Astrocyte of the cerebellum (primary cell): ENCODE results near the gene BIRC7.

Experiments
- DNase-seq: peaks from one replicate; pipeline ENCODE4 v3.0.0-alpha.2; 2011; ENCODE audit warnings: low read depth
- H3K4me3 ChIP-seq: 2 replicates; pipeline ENCODE4 v1.5.1; 2011; ENCODE audit warnings: mild to moderate bottlenecking, low read depth, low read length, moderate library complexity
- in situ Hi-C: cut with HindIII; loops from 2 replicates; pipeline ENCODE4 v1.10.0; 2017; ENCODE audit warnings: low sequenced_read_pairs
- TF ChIP-seq, protein P1 (sequence below): IDR thresholded peaks from 2 replicates; pipeline ENCODE4 v1.5.1; 2012; ENCODE audit warnings: low read length, low read depth, moderate library complexity, mild to moderate bottlenecking; ENCODE audit errors: missing control alignments

BIRC7 gene

DNA sequence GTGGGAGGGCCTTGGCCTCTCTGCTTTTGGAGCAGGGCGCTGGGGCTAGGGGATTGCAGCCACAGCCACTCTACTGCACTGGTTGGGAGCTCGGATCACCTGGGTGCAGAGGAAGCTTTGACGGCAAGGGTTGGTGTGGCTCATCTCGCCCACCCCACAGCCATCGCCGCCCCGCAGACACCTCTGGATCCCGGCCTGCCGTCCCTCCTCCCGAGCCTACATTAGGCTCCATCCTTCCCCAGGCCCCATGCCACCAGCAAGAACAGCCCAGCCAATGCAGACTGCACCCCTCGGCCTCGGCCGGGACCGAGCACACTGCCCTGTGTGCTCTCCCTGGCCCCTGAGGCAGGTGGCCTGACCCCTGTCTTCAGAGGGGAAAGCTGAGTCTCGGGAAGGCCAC is 24.8 kb downstream of the BIRC7 start:
- TF ChIP-seq, protein P1, sequence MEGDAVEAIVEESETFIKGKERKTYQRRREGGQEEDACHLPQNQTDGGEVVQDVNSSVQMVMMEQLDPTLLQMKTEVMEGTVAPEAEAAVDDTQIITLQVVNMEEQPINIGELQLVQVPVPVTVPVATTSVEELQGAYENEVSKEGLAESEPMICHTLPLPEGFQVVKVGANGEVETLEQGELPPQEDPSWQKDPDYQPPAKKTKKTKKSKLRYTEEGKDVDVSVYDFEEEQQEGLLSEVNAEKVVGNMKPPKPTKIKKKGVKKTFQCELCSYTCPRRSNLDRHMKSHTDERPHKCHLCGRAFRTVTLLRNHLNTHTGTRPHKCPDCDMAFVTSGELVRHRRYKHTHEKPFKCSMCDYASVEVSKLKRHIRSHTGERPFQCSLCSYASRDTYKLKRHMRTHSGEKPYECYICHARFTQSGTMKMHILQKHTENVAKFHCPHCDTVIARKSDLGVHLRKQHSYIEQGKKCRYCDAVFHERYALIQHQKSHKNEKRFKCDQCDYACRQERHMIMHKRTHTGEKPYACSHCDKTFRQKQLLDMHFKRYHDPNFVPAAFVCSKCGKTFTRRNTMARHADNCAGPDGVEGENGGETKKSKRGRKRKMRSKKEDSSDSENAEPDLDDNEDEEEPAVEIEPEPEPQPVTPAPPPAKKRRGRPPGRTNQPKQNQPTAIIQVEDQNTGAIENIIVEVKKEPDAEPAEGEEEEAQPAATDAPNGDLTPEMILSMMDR = no peak
- in situ Hi-C loops = no loop called here
- no peak overlapping the region for H3K4me3 ChIP-seq
- DNase-seq = no peak

DNA sequence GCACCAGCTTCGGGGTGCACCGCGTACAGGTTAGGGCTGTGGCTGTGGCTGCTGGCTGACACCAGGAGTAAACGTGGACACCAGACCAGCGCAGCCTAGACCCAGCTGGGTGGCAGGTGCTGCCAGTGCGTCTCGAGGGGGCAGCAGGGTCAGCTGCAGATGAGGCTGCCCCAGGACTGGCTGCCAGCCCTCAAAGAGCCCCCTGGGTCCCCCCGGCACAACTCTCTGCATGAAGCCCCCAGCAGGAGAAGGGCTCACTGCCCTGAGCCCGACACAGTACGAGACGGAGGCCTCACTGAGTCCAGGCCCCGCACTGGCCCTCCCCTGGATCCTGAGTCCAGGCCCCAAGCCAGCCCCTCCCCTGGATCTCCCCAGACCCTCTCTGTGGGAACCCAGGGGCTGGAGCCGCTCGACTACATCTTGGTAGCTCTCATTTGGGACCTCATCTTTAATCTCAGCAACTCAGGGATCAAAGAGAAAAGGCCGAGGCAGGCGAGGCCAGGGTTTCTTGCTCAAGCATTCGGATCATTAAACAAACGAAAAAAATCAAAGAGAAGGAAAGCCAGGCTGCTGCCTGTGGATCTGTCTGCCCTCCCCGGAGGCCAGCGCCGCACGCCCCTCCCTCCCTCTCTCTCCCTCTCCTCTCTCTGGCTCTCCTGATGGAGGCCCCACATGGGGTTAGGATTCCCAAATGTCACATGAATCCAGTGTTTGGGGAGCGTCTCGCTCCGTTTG is 25.5 kb downstream of the BIRC7 start:
- in situ Hi-C loops = no loop called here
- H3K4me3 ChIP-seq = no peak overlapping the region
- no peak for DNase-seq
- TF ChIP-seq, protein P1 = no peak

DNA sequence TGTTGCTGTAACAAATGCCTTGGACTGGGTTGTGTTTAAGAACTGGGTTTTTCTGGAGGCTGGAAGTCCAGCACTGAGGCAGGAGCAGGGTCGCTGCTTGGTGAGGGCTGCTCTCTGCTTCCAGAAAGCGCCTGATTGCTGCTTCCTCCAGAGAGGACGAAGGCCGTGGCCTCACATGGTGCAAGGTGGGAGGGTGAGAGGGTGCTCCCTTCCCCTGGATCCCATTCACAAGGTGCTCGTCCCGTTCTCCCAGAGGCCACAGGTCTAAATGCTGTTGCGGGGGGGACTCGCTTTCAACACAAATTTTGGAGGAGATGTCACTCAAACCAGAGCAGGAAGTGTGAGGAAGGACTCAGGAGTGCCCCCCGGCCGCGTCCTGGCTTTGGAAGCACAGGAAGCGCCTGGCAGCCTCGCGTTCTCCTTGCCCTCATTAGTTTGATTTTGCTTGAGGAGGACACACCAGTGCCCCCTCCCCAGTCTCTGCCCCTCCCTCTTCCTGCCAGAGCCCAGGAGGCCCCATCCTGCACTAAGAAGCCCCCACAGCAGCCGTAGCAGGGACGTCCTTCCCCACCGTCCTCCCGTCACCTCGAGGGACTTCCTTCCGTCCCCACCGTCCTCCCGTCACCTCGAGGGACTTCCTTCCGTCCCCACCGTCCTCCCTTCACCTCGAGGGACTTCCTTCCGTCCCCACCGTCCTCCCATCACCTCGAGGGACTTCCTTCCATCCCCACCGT is 26.3 kb downstream of the BIRC7 start:
- DNase-seq = no peak
- H3K4me3 ChIP-seq = no peak overlapping the region
- in situ Hi-C loops = no loop called here
- TF ChIP-seq, protein P1 = no peak

- in situ Hi-C loops = no loop called here
- TF ChIP-seq, protein P1 = no peak
- DNase-seq = no peak
- no peak overlapping the region for H3K4me3 ChIP-seq
These were observed 27.1 kb downstream of the BIRC7 start for GRCh38 chr20:63262836-63263235.

DNA sequence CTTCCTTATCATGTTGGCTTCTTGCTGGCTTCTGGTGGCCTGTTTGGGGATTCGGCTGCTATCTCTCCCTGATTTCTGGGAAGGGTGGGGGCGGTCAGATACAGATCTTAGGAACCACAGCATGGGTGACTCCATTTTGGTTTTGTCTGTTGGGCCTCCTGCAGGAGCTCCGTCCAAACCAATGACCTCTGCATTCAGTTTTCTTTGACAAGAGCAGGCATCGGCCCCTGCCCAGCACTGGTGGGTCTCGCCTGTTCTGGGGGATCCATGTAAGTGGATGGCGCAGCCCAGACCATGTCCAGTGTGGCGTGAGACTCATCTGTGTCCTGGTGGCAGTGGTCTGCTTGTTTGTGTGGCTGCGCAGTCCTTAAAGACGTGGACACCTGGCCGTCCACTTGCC is 28.3 kb downstream of the BIRC7 start:
- H3K4me3 ChIP-seq = no peak overlapping the region
- TF ChIP-seq, protein P1 = no peak
- DNase-seq = no peak
- in situ Hi-C loops = no loop called here

- H3K4me3 ChIP-seq = no peak overlapping the region
- in situ Hi-C loops = no loop called here
- TF ChIP-seq, protein P1 = no peak
- no peak for DNase-seq
These were observed 28.8 kb downstream of the BIRC7 start for GRCh38 chr20:63264519-63264918.
